SK-N-SH (cell line): Measurements from ENCODE around the gene HIRA. TPM values are rescaled to one million over a fixed set of nuclear protein-coding genes. Genes with fewer than 3 reads are reported as not detected.
"Not testable (repeated sequence)": the region's sequence is repeated elsewhere in the genome, so short reads cannot be mapped to it uniquely, and the experiment has no call there.

ENCODE experiments used
- CTCF ChIA-PET: fragments of 300-600, 350-600 bp; formaldehyde crosslinking; extraction: SDS; loops from one replicate; lab custom pipeline; 2021; lab: Yijun Ruan, JAX
- POLR2A ChIA-PET: fragments of 350-600 bp; sonication (Branson Sonifier 250); formaldehyde crosslinking; extraction: SDS; loops from one replicate; lab custom pipeline; 2020; ENCODE audit warnings: antibody characterized with exemption, inconsistent platforms; lab: Yijun Ruan, JAX
- DNase-seq: peaks from one replicate; pipeline ENCODE4 v3.0.0; 2012
- H2AFZ ChIP-seq: fragments of 200-600 bp; sonication (generic); 2 replicates; pipeline ENCODE4 v1.8.1; 2016; ENCODE audit warnings: antibody characterized with exemption, mild to moderate bottlenecking, low read depth
- H3F3A ChIP-seq: fragments of 200-600 bp; sonication (generic); replicated peaks from 2 replicates; pipeline ENCODE3; 2016; ENCODE audit warnings: antibody characterized with exemption, mild to moderate bottlenecking; ENCODE audit not compliant: insufficient read depth
- H3K27ac ChIP-seq, 2 experiments: fragments of 200-500 bp in 1 of 2; fragments of 200-600 bp in 1 of 2; sonication (Bioruptor generic) in 1 of 2; sonication (generic), shearing (Covaris generic) in 1 of 2; 2 replicates each; pipeline versions ENCODE4 v1.5.1 to v1.6.1; 2014 to 2016; ENCODE audit warnings: low read depth in 2 of 2, inconsistent platforms in 1 of 2, low read length in 1 of 2, mild to moderate bottlenecking in 1 of 2, mixed read lengths in 1 of 2
- H3K27me3 ChIP-seq: fragments of 200-600 bp; sonication (generic), shearing (Covaris generic); 2 replicates; pipeline ENCODE4 v1.6.1; 2016; ENCODE audit warnings: mixed run types; ENCODE audit not compliant: insufficient read depth
- H3K36me3 ChIP-seq, 2 experiments: fragments of 200-500 bp in 1 of 2; fragments of 200-600 bp in 1 of 2; sonication (Bioruptor generic) in 1 of 2; sonication (generic) in 1 of 2; replicated peaks in 1 of 2; 2 replicates each; pipeline versions ENCODE3 to v1.5.1; 2014 to 2016; ENCODE audit warnings: low read length in 1 of 2, mild to moderate bottlenecking in 1 of 2; ENCODE audit not compliant: insufficient read depth in 2 of 2, control insufficient read depth in 1 of 2
- H3K4me1 ChIP-seq, 2 experiments: fragments of 200-500 bp in 1 of 2; fragments of 200-600 bp in 1 of 2; sonication (Bioruptor generic) in 1 of 2; sonication (generic), shearing (Covaris generic) in 1 of 2; 2 replicates each; pipeline versions ENCODE4 v1.5.1 to v1.6.1; 2014 to 2016; ENCODE audit warnings: low read depth in 1 of 2, low read length in 1 of 2, mixed run types in 1 of 2; ENCODE audit not compliant: insufficient read depth in 2 of 2, control insufficient read depth in 1 of 2
- H3K4me2 ChIP-seq: fragments of 200-600 bp; sonication (generic), shearing (Covaris generic); 2 replicates; pipeline ENCODE4 v1.6.1; 2017; ENCODE audit warnings: mixed run types
- H3K4me3 ChIP-seq, 2 experiments: fragments of 200-500 bp in 1 of 2; fragments of 200-600 bp in 1 of 2; sonication (Bioruptor generic) in 1 of 2; sonication (generic), shearing (Covaris generic) in 1 of 2; 2 replicates each; pipeline versions ENCODE4 v1.5.1 to v1.8.1; 2014 to 2016; ENCODE audit warnings: low read depth in 2 of 2, inconsistent platforms in 1 of 2, low read length in 1 of 2, mild to moderate bottlenecking in 1 of 2, mixed read lengths in 1 of 2, moderate library complexity in 1 of 2
- H3K79me2 ChIP-seq: fragments of 200-600 bp; sonication (generic); 2 replicates; pipeline ENCODE4 v1.8.1; 2017; ENCODE audit warnings: mild to moderate bottlenecking; ENCODE audit not compliant: insufficient read depth
- H3K9ac ChIP-seq: fragments of 200-600 bp; sonication (generic); 2 replicates; pipeline ENCODE4 v1.6.1; 2017; ENCODE audit warnings: mixed run types
- H3K9me2 ChIP-seq: fragments of 200-600 bp; sonication (generic); 2 replicates; pipeline ENCODE4 v1.6.1; 2017; ENCODE audit warnings: mixed run types
- H3K9me3 ChIP-seq: fragments of 200-600 bp; sonication (generic); 2 replicates; pipeline ENCODE4 v1.6.1; 2017; ENCODE audit warnings: mixed run types, mild to moderate bottlenecking, moderate library complexity
- H4K20me1 ChIP-seq: fragments of 200-600 bp; sonication (generic); 2 replicates; pipeline ENCODE4 v1.6.1; 2017; ENCODE audit warnings: mild to moderate bottlenecking, mixed run types; ENCODE audit not compliant: insufficient read depth
- ELF1 ChIP-seq: IDR thresholded peaks from 2 replicates; pipeline ENCODE4 v1.4.0; 2012
- EP300 ChIP-seq, 2 experiments: IDR thresholded peaks; 2 replicates each; pipeline versions ENCODE4 v1.4.0 to v1.6.1; 2012; ENCODE audit warnings: borderline replicate concordance in 1 of 2, low read depth in 1 of 2, low read length in 1 of 2
- GABPA ChIP-seq: IDR thresholded peaks from 2 replicates; pipeline ENCODE4 v1.4.0; 2012; ENCODE audit warnings: low read depth, mild to moderate bottlenecking
- GATA2 ChIP-seq: sonication (generic); formaldehyde crosslinking; IDR thresholded peaks from 2 replicates; pipeline ENCODE4 v1.5.0; 2020; ENCODE audit warnings: mild to moderate bottlenecking, missing genetic modification reagents
- JUND ChIP-seq: IDR thresholded peaks from 2 replicates; pipeline ENCODE4 v1.4.0; 2012
- MEF2A ChIP-seq: IDR thresholded peaks from 2 replicates; pipeline ENCODE4 v1.4.0; 2012; ENCODE audit warnings: low read depth, borderline replicate concordance
- MXI1 ChIP-seq: IDR thresholded peaks from 2 replicates; pipeline ENCODE4 v1.6.1; 2012; ENCODE audit warnings: mild to moderate bottlenecking, low read depth, low read length, improper control_type of control experiment
- NFIC ChIP-seq: IDR thresholded peaks from 2 replicates; pipeline ENCODE4 v1.4.0; 2012; ENCODE audit warnings: borderline replicate concordance
- NRF1 ChIP-seq: IDR thresholded peaks from 2 replicates; pipeline ENCODE4 v1.6.1; 2012; ENCODE audit warnings: low read depth, mild to moderate bottlenecking, low read length
- POLR2AphosphoS5 ChIP-seq: IDR thresholded peaks from 2 replicates; pipeline ENCODE4 v1.6.1; 2012; ENCODE audit warnings: low read depth, low read length
- RAD21 ChIP-seq: IDR thresholded peaks from 2 replicates; pipeline ENCODE4 v1.6.1; 2012; ENCODE audit warnings: mild to moderate bottlenecking, low read length
- RCOR1 ChIP-seq: fragments of 150-350 bp; IDR thresholded peaks from 2 replicates; pipeline ENCODE4 v1.6.1; 2017; ENCODE audit warnings: antibody characterized with exemption, low read length
- RFX5 ChIP-seq: IDR thresholded peaks from 2 replicates; pipeline ENCODE4 v1.6.1; 2012; ENCODE audit warnings: mild to moderate bottlenecking, improper control_type of control experiment, low read length
- RXRA ChIP-seq: IDR thresholded peaks from 2 replicates; pipeline ENCODE4 v1.4.0; 2012; ENCODE audit warnings: low read depth, mild to moderate bottlenecking, borderline replicate concordance
- SIN3A ChIP-seq: IDR thresholded peaks from 2 replicates; pipeline ENCODE4 v1.6.1; 2012; ENCODE audit warnings: low read depth, mild to moderate bottlenecking, low read length, moderate library complexity, borderline replicate concordance
- SMC3 ChIP-seq: IDR thresholded peaks from 2 replicates; pipeline ENCODE4 v1.6.1; 2012; ENCODE audit warnings: low read depth, low read length, improper control_type of control experiment
- TCF12 ChIP-seq: IDR thresholded peaks from 2 replicates; pipeline ENCODE4 v1.4.0; 2012
- YY1 ChIP-seq: IDR thresholded peaks from 2 replicates; pipeline ENCODE4 v1.4.0; 2012; ENCODE audit warnings: low read depth, mild to moderate bottlenecking
- WGBS: methylation state at CpG from one replicate; pipeline ENCODE4 v1.1.6; 2017; ENCODE audit warnings: low lambda C conversion rate; 5-methylcytosine and 5-hydroxymethylcytosine counted together
- polyA plus RNA-seq, 3 experiments: library from polyadenylated mRNA; depleted of rRNA; stranded (reverse); fragments of >200 nt; gene quantifications; 2 replicates each; pipeline ENCODE4 v1.2.3, GENCODE V29; 2012
- TF ChIP-seq, protein P1 (sequence below): fragments of 150-350 bp; IDR thresholded peaks from 2 replicates; pipeline ENCODE4 v1.6.1; 2016; ENCODE audit warnings: mild to moderate bottlenecking, low read depth, low read length
- TF ChIP-seq, protein P2 (sequence below): IDR thresholded peaks from 2 replicates; pipeline ENCODE4 v1.4.0; 2012; ENCODE audit warnings: low read depth
- TF ChIP-seq, protein P3 (sequence below): IDR thresholded peaks from 2 replicates; pipeline ENCODE4 v1.6.1; 2012; ENCODE audit warnings: mild to moderate bottlenecking, low read depth, low read length, moderate library complexity

HIRA gene
- polyA plus RNA-seq, 1 of the 3 experiments (the other 2 are of a cell fraction), result 21.0 TPM

DNA sequence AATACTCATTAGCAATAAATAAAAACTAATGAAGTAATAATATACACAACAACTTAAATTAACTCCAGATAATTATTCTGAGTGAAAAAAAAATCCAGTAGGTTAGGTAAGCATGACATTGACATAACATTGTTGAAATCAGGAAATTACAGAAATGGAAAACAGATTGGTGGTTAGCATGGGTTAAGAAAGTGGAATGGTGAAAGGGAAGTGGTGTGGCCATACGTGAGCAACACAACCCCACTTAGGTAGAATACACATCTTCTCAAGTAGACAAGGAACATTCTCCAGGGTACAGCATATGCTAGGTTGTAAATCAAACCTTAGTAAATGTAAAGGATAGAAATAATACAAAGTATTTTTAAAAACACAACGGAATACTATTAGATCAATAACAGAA is 109.8 kb downstream of the HIRA start:
- TF ChIP-seq SIN3A (no peak), TCF12 (no peak), RAD21 (no peak), RCOR1 (no peak)
- no peaks in the 10 kb centered on the region for H3F3A ChIP-seq
- no peak overlapping the region for H3K27ac ChIP-seq
- POLR2A ChIA-PET, result no interaction called here
- H3K4me2 ChIP-seq, result no peak overlapping the region
- WGBS, result 76% methylated on average over 2 of the region's 2 CpGs
- no peak overlapping the region for H3K9ac ChIP-seq
- H3K79me2 ChIP-seq, result no peaks in the 10 kb centered on the region
- no peaks in the 10 kb centered on the region for H4K20me1 ChIP-seq
- no peaks in the 10 kb centered on the region for H3K9me2 ChIP-seq
- H2AFZ ChIP-seq, result no peak overlapping the region
- H3K9me3 ChIP-seq, result 0 out of 2 replicates have a peak, but pooled peaks cover 10% of the 10 kb centered on the region
- no peak for DNase-seq
- H3K4me1 ChIP-seq, result no peaks in the 10 kb centered on the region
- no peak overlapping the region for H3K4me3 ChIP-seq
- H3K27me3 ChIP-seq, result no peaks in the 10 kb centered on the region
- CTCF ChIA-PET, result no interaction called here
- H3K36me3 ChIP-seq, result no peaks in the 10 kb centered on the region

DNA sequence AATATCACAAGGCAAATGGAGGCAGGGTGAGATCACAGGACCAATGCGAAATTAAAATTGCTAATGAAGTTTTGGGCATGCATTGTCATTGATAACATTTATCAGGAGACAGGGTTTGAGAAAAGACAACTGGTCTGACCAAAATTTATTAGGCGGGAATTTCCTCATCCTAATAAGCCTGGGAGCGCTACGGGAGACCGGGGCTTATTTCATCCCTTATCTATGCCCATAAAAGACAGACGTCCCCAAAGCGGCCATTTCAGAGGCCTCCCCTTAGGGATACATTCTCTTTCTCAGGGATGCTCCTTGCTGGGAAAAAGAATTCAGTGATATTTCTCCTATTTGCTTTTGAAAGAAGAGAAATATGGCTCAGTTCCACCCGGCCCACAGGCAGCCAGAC is 111.4 kb downstream of the HIRA start:
- H2AFZ ChIP-seq, POLR2A ChIA-PET, H3K4me2 ChIP-seq, H3K27ac ChIP-seq, H3K4me3 ChIP-seq, H4K20me1 ChIP-seq, H3K36me3 ChIP-seq, H3K4me1 ChIP-seq, CTCF ChIA-PET, DNase-seq, H3K9ac ChIP-seq, H3K27me3 ChIP-seq, H3K9me2 ChIP-seq, H3F3A ChIP-seq, H3K79me2 ChIP-seq: not testable (repeated sequence)
- H3K9me3 ChIP-seq, result peaks cover 10% of the 10 kb centered on the region; the same call in 1 of the 2 replicates
- 51% methylated on average over 8 of the region's 8 CpGs for WGBS

DNA sequence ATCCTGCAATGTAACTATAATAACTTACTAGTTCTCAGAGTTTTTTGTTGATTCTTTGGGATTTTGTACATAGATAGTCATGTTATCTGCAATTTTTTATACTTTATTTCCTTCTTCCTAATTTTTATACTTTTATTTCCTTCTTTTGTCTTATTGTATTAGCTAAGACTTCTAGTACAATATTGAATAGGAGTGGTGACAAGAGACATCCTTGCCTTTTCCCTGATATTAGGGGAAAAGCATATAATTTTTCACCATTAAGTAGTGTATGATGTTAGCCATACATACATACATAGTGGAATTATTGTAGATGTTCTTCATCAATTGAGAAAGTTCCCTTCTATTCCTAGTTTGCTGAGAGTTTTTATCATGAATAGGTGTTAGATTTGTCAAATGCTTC is 112.3 kb downstream of the HIRA start:
- CTCF ChIA-PET, result no interaction called here
- H3K9me3 ChIP-seq, result peaks cover 10% of the 10 kb centered on the region; the same call in 1 of the 2 replicates
- TF ChIP-seq NFIC (no peak), SMC3 (no peak), GABPA (no peak), RFX5 (no peak), TCF12 (no peak), MEF2A (no peak), RXRA (no peak), EP300 (IDR thresholded peaks at IDR 0.05; ENCODE audit: borderline replicate concordance in 1 of 2, low read depth in 1 of 2, low read length in 1 of 2) (no peak), YY1 (no peak), JUND (no peak), ELF1 (no peak), GATA2 (no peak), NRF1 (no peak), MXI1 (no peak), POLR2AphosphoS5 (no peak)
- TF ChIP-seq, protein P1, sequence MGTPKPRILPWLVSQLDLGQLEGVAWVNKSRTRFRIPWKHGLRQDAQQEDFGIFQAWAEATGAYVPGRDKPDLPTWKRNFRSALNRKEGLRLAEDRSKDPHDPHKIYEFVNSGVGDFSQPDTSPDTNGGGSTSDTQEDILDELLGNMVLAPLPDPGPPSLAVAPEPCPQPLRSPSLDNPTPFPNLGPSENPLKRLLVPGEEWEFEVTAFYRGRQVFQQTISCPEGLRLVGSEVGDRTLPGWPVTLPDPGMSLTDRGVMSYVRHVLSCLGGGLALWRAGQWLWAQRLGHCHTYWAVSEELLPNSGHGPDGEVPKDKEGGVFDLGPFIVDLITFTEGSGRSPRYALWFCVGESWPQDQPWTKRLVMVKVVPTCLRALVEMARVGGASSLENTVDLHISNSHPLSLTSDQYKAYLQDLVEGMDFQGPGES, result no peak
- TF ChIP-seq, protein P2, sequence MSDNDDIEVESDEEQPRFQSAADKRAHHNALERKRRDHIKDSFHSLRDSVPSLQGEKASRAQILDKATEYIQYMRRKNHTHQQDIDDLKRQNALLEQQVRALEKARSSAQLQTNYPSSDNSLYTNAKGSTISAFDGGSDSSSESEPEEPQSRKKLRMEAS, result no peak
- TF ChIP-seq, protein P3, sequence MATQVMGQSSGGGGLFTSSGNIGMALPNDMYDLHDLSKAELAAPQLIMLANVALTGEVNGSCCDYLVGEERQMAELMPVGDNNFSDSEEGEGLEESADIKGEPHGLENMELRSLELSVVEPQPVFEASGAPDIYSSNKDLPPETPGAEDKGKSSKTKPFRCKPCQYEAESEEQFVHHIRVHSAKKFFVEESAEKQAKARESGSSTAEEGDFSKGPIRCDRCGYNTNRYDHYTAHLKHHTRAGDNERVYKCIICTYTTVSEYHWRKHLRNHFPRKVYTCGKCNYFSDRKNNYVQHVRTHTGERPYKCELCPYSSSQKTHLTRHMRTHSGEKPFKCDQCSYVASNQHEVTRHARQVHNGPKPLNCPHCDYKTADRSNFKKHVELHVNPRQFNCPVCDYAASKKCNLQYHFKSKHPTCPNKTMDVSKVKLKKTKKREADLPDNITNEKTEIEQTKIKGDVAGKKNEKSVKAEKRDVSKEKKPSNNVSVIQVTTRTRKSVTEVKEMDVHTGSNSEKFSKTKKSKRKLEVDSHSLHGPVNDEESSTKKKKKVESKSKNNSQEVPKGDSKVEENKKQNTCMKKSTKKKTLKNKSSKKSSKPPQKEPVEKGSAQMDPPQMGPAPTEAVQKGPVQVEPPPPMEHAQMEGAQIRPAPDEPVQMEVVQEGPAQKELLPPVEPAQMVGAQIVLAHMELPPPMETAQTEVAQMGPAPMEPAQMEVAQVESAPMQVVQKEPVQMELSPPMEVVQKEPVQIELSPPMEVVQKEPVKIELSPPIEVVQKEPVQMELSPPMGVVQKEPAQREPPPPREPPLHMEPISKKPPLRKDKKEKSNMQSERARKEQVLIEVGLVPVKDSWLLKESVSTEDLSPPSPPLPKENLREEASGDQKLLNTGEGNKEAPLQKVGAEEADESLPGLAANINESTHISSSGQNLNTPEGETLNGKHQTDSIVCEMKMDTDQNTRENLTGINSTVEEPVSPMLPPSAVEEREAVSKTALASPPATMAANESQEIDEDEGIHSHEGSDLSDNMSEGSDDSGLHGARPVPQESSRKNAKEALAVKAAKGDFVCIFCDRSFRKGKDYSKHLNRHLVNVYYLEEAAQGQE, result no peak

More for the DNA sequence above, 112.3 kb downstream of the HIRA start:
- Histone ChIP-seq H3K4me1 (no peaks in the 10 kb centered on the region), H3K27ac (no peak overlapping the region), H4K20me1 (no peaks in the 10 kb centered on the region), H3K79me2 (no peaks in the 10 kb centered on the region), H3K4me2 (no peak overlapping the region), H3F3A (no peaks in the 10 kb centered on the region), H2AFZ (no peak overlapping the region), H3K36me3 (no peaks in the 10 kb centered on the region), H3K27me3 (no peaks in the 10 kb centered on the region), H3K9me2 (no peaks in the 10 kb centered on the region), H3K9ac (no peak overlapping the region), H3K4me3 (no peak overlapping the region)
- DNase-seq, result no peak
- POLR2A ChIA-PET, result no interaction called here
